B cell (primary cell): ENCODE data around the gene ARF5. TPM values are rescaled to one million over a fixed set of nuclear protein-coding genes. Genes with fewer than 3 reads are reported as not detected.

Experiments
- ATAC-seq: fragments of 200-7000 bp; cut with Tn5 transposase; one replicate; pipeline ENCODE4 v1.10.0; 2021; ENCODE audit warnings: low read depth, mild to moderate bottlenecking, moderate number of reproducible peaks, moderate library complexity
- CTCF ChIA-PET: fragments of 350-600 bp; sonication (Branson Sonifier 250); formaldehyde crosslinking; loops from one replicate; lab custom pipeline; 2021; ENCODE audit warnings: antibody characterized with exemption, inconsistent platforms; lab: Charles Lee
- POLR2A ChIA-PET: fragments of 350-600 bp; sonication (Branson Sonifier 250); formaldehyde crosslinking; loops from one replicate; lab custom pipeline; 2021; ENCODE audit warnings: antibody characterized with exemption; lab: Charles Lee
- DNase-seq: peaks from one replicate; pipeline ENCODE4 v3.0.0; 2013
- H2AFZ ChIP-seq: 2 replicates; pipeline ENCODE4 v1.6.1; 2012; ENCODE audit warnings: mild to moderate bottlenecking, low read depth, low read length; ENCODE audit not compliant: insufficient read depth, poor library complexity, severe bottlenecking
- H3K27ac ChIP-seq, 2 donors: 1 replicate in 1 of 2; 2 replicates in 1 of 2; pipeline ENCODE4 v1.5.1; 2012 to 2013; ENCODE audit warnings: low read length in 2 of 2, mild to moderate bottlenecking in 2 of 2, moderate library complexity in 1 of 2
- H3K27me3 ChIP-seq, 4 experiments: fragments of 200-600 bp in 1 of 4; sonication (generic) in 1 of 4; replicated peaks in 1 of 4; 1 replicate in 2 of 4; 2 replicates in 2 of 4; pipeline versions ENCODE4 v1.6.1 to v1.7.0; 2013 to 2016; ENCODE audit warnings: low read length in 3 of 4, mild to moderate bottlenecking in 2 of 4, mixed read lengths in 1 of 4, moderate library complexity in 1 of 4; ENCODE audit not compliant: insufficient read depth in 4 of 4, control insufficient read depth in 3 of 4; ENCODE audit errors: control extremely low read depth in 1 of 4
- H3K36me3 ChIP-seq, 2 experiments: replicated peaks in 1 of 2; 1 replicate in 1 of 2; 2 replicates in 1 of 2; pipeline versions ENCODE4 v1.6.1 to v1.7.1; 2013; ENCODE audit warnings: low read length in 1 of 2; ENCODE audit not compliant: insufficient read depth in 2 of 2, control insufficient read depth in 1 of 2; ENCODE audit errors: control extremely low read depth in 1 of 2, extremely low read depth in 1 of 2
- H3K4me1 ChIP-seq, 2 donors: fragments of 200-600 bp in 1 of 2; sonication (generic) in 1 of 2; 1 replicate in 1 of 2; 2 replicates in 1 of 2; pipeline versions ENCODE4 v1.5.1 to v1.6.1; 2013 to 2017; ENCODE audit warnings: low read length in 2 of 2; ENCODE audit not compliant: control insufficient read depth in 2 of 2, insufficient read depth in 2 of 2
- H3K4me2 ChIP-seq: replicated peaks from 2 replicates; pipeline ENCODE3; 2012; ENCODE audit warnings: mild to moderate bottlenecking, low read depth, low read length; ENCODE audit not compliant: poor library complexity, severe bottlenecking
- H3K4me3 ChIP-seq, 5 experiments: fragments of 200-600 bp in 1 of 5; sonication (generic) in 1 of 5; 1 replicate in 3 of 5; 2 replicates in 2 of 5; pipeline versions ENCODE4 v1.5.1 to v1.7.0; 2011 to 2016; ENCODE audit warnings: low read length in 4 of 5, mild to moderate bottlenecking in 4 of 5, low read depth in 2 of 5, control low read depth in 1 of 5, moderate library complexity in 1 of 5; ENCODE audit not compliant: insufficient read depth in 1 of 5; ENCODE audit errors: control extremely low read depth in 1 of 5, extremely low read depth in 1 of 5
- H3K79me2 ChIP-seq: fragments of 200-600 bp; sonication (generic); one replicate; pipeline ENCODE4 v1.6.0; 2016; ENCODE audit warnings: low read length; ENCODE audit not compliant: control insufficient read depth, insufficient read depth
- H3K9ac ChIP-seq: fragments of 200-600 bp; sonication (generic); 2 replicates; pipeline ENCODE4 v1.6.1; 2017; ENCODE audit warnings: mild to moderate bottlenecking, low read length, moderate library complexity
- H3K9me3 ChIP-seq, 3 donors: one replicate each; pipeline versions ENCODE4 v1.6.1 to v1.7.1; 2013; ENCODE audit warnings: low read length in 2 of 3; ENCODE audit not compliant: control insufficient read depth in 2 of 3, insufficient read depth in 1 of 3; ENCODE audit errors: control extremely low read depth in 1 of 3
- H4K20me1 ChIP-seq: 2 replicates; pipeline ENCODE4 v1.6.0; 2012; ENCODE audit warnings: mild to moderate bottlenecking, low read length; ENCODE audit not compliant: insufficient read depth, control insufficient read depth, poor library complexity, severe bottlenecking
- H3K27ac Mint-ChIP-seq: one replicate; pipeline ENCODE4 v1.8.0; 2021; ENCODE audit warnings: mixed read lengths
- H3K27me3 Mint-ChIP-seq: one replicate; pipeline ENCODE4 v1.8.0; 2021; ENCODE audit warnings: mixed read lengths
- H3K4me1 Mint-ChIP-seq: one replicate; pipeline ENCODE4 v1.8.0; 2021; ENCODE audit warnings: mixed read lengths
- H3K4me3 Mint-ChIP-seq: one replicate; pipeline ENCODE4 v1.8.0; 2021; ENCODE audit warnings: mixed read lengths
- H3K9me3 Mint-ChIP-seq: one replicate; pipeline ENCODE4 v1.8.0; 2022; ENCODE audit warnings: mixed read lengths; ENCODE audit not compliant: insufficient read depth
- CTCF ChIP-seq: fragments of 200-600 bp; IDR thresholded peaks from one replicate; pipeline ENCODE4 v1.8.0; 2022; ENCODE audit warnings: antibody characterized with exemption, mild to moderate bottlenecking
- EZH2 ChIP-seq: IDR thresholded peaks from 2 replicates; pipeline ENCODE4 v1.6.1; 2012; ENCODE audit warnings: borderline replicate concordance, low read depth, mild to moderate bottlenecking, moderate library complexity, low read length; ENCODE audit not compliant: insufficient read depth, poor library complexity, severe bottlenecking
- WGBS: methylation state at CpG from one replicate; pipeline ENCODE4 v1.1.5; 2013; ENCODE audit warnings: missing lambda C conversion rate; ENCODE audit not compliant: insufficient coverage; 5-methylcytosine and 5-hydroxymethylcytosine counted together
- intact Hi-C: fragments of 100-400 bp; cut with micrococcal nuclease; formaldehyde crosslinking; loops from one replicate; pipeline ENCODE4 v1.10.0; 2022
- polyA plus RNA-seq: library from polyadenylated mRNA; depleted of rRNA; stranded (reverse); fragments of >200 nt; gene quantifications from 2 replicates; pipeline ENCODE4 v1.2.3, GENCODE V29; 2012
- total RNA-seq, 2 donors: library from RNA; stranded (reverse); fragments of 120-200 nt in 1 of 2; gene quantifications; 1 replicate in 1 of 2; 2 replicates in 1 of 2; pipeline versions ENCODE4 v1.2.3 to v1.2.4, GENCODE V29; 2013 to 2022

The ARF5 gene
- total and polyA plus RNA-seq, 2 donors (not counting 1 experiment from before 2014, with no cell fraction given) = 77.1 to 234 TPM

GRCh38 chr7:127591591-127591990 lies 3.4 kb downstream of the ARF5 start:
- POLR2A ChIA-PET = no interaction called here
- no CpG with 5 or more reads among the region's 6 CpGs for WGBS

GRCh38 chr7:127592550-127592949 lies 4.3 kb downstream of the ARF5 start:
- Histone ChIP-seq H3K9ac (no peak overlapping the region), H3K79me2 (peaks cover 14% of the 10 kb centered on the region), H3K4me2 (no peak overlapping the region), H2AFZ (no peak overlapping the region), H3K9me3 (no peaks in the 10 kb centered on the region), H3K27ac (no peak overlapping the region), H4K20me1 (no peaks in the 10 kb centered on the region), H3K4me1 (peaks cover 13 to 16% of the 10 kb centered on the region in 2 donors), H3K4me3 (no peak overlapping the region), H3K36me3 (peaks cover 0 to 15% of the 10 kb centered on the region in 2 experiments), H3K27me3 (no peaks in the 10 kb centered on the region)
- TF ChIP-seq EZH2 (no peak), CTCF (no peak)
- Mint-ChIP-seq H3K9me3 (no peaks in the 10 kb centered on the region), H3K27ac (no peak overlapping the region), H3K4me1 (peaks cover 14% of the 10 kb centered on the region), H3K4me3 (no peak overlapping the region), H3K27me3 (peaks cover under 1% of the 10 kb centered on the region)
- ChIA-PET POLR2A (no interaction called here), CTCF (interaction anchor here (1.3 kb wide), 1 partner anchor 617 kb away, joined by 3 read pairs; no protein-coding TSS in a partner anchor)
- 94% methylated on average over 3 of the region's 4 CpGs for WGBS
- ATAC-seq = no peak
- intact Hi-C loops = no loop called here
- no peak for DNase-seq

More at GRCh38 chr7:127591591-127591990, 3.4 kb downstream of the ARF5 start:
- peaks cover 0 to 15% of the 10 kb centered on the region in 2 experiments for H3K36me3 ChIP-seq
- Mint-ChIP-seq H3K9me3 (no peaks in the 10 kb centered on the region), H3K4me3 (no peak overlapping the region), H3K27me3 (no peaks in the 10 kb centered on the region), H3K27ac (no peak overlapping the region), H3K4me1 (peaks cover 21% of the 10 kb centered on the region)
- ATAC-seq (no peak), DNase-seq (no peak)
- intact Hi-C loops = no loop called here
- CTCF ChIA-PET = no interaction called here
- peaks cover 16 to 20% of the 10 kb centered on the region in 2 donors for H3K4me1 ChIP-seq
- H4K20me1 ChIP-seq = no peaks in the 10 kb centered on the region
- H3K27me3 ChIP-seq = no peaks in the 10 kb centered on the region
- no peak overlapping the region for H3K27ac ChIP-seq
- H3K9me3 ChIP-seq = no peaks in the 10 kb centered on the region
- no peak for TF ChIP-seq CTCF
- TF ChIP-seq EZH2 = no peak
- no peak overlapping the region for H3K4me3 ChIP-seq
- H3K79me2 ChIP-seq = peaks cover 14% of the 10 kb centered on the region
- no peak overlapping the region for H2AFZ ChIP-seq
- no peak overlapping the region for H3K4me2 ChIP-seq
- H3K9ac ChIP-seq = no peak overlapping the region
